Esophagus mucosa (tissue), 1 donor: ENCODE data around the gene SLC2A2. TPM values are rescaled to one million over a fixed set of nuclear protein-coding genes. Genes with fewer than 3 reads are reported as not detected.

ENCODE experiments used
- ATAC-seq: fragments of 200-7000 bp; cut with Tn5 transposase; one replicate; pipeline ENCODE4 v1.9.1; 2020
- total RNA-seq: library from RNA; stranded (reverse); gene quantifications from one replicate; pipeline ENCODE4 v1.2.4, GENCODE V29; 2023
- donor health status: DM: yes; HTN: yes; CAD: no.

Gene SLC2A2
- total RNA-seq, 1 donor from 2014 or later, result not detected

GRCh38 chr3:171028025-171028778 lies 1.7 kb upstream of the SLC2A2 start:
- peak; percentile 94 for ATAC-seq

GRCh38 chr3:171023566-171023965 lies 3.0 kb downstream of the SLC2A2 start:
- ATAC-seq, result no peak

GRCh38 chr3:171021377-171021776 lies 5.1 kb downstream of the SLC2A2 start:
- no peak for ATAC-seq

- no peak for ATAC-seq
Observed at GRCh38 chr3:171018156-171018935, 8.2 kb downstream of the SLC2A2 start.

- no peak for ATAC-seq
Observed at GRCh38 chr3:171013822-171014748, 12.4 kb downstream of the SLC2A2 start.

GRCh38 chr3:171011873-171012336 lies 14.6 kb downstream of the SLC2A2 start:
- no peak for ATAC-seq

- no peak for ATAC-seq
Observed at GRCh38 chr3:171011109-171011872, 15.2 kb downstream of the SLC2A2 start.

- no peak for ATAC-seq
Observed at GRCh38 chr3:171007316-171007715, 19.2 kb downstream of the SLC2A2 start.

GRCh38 chr3:171005648-171006047 lies 20.9 kb downstream of the SLC2A2 start:
- ATAC-seq, result no peak

GRCh38 chr3:171001957-171002694 lies 24.4 kb downstream of the SLC2A2 start:
- ATAC-seq, result peak; percentile 23

GRCh38 chr3:171001250-171001893 lies 25.1 kb downstream of the SLC2A2 start:
- no peak for ATAC-seq

GRCh38 chr3:171000281-171000680 lies 26.2 kb downstream of the SLC2A2 start:
- no peak for ATAC-seq

- no peak for ATAC-seq
Observed at GRCh38 chr3:170999737-171000242, 26.7 kb downstream of the SLC2A2 start.

- ATAC-seq, result no peak
Observed at GRCh38 chr3:170997961-170998913, 28.3 kb downstream of the SLC2A2 start.

GRCh38 chr3:170992854-170993253 lies 33.7 kb downstream of the SLC2A2 start:
- ATAC-seq, result no peak

- no peak for ATAC-seq
Observed at GRCh38 chr3:170991664-170992063, 34.9 kb downstream of the SLC2A2 start.

GRCh38 chr3:170989100-170989648 lies 37.3 kb downstream of the SLC2A2 start:
- no peak for ATAC-seq

GRCh38 chr3:170988378-170988777 lies 38.1 kb downstream of the SLC2A2 start:
- ATAC-seq, result no peak

- ATAC-seq, result no peak
Observed at GRCh38 chr3:170985304-170985703, 41.2 kb downstream of the SLC2A2 start.
